Neural cell (in vitro differentiated cells): ENCODE measurements around the gene EPHA1. TPM values are rescaled to one million over a fixed set of nuclear protein-coding genes. Genes with fewer than 3 reads are reported as not detected.

Experiments
- H2AFZ ChIP-seq: fragments of 200-600, 300-800 bp; sonication (generic), shearing (Covaris generic); 2 replicates; pipeline ENCODE4 v1.6.0; 2014; ENCODE audit warnings: low read depth, mild to moderate bottlenecking, antibody characterized with exemption, low read length, moderate library complexity
- H3F3A ChIP-seq: fragments of 200-600 bp; shearing (Covaris generic); 2 replicates; pipeline ENCODE4 v1.6.1; 2016; ENCODE audit warnings: mild to moderate bottlenecking, moderate library complexity, mixed read lengths, antibody characterized with exemption, low read length; ENCODE audit not compliant: insufficient read depth, poor library complexity, severe bottlenecking
- H3K27ac ChIP-seq: fragments of 200-600, 300-800 bp; sonication (generic), shearing (Covaris generic); 2 replicates; pipeline ENCODE4 v1.5.1; 2014; ENCODE audit warnings: mild to moderate bottlenecking, low read length, moderate library complexity
- H3K27me3 ChIP-seq: fragments of 300-800, 200-600 bp; sonication (generic), shearing (Covaris generic); 2 replicates; pipeline ENCODE4 v1.6.0; 2014; ENCODE audit warnings: mild to moderate bottlenecking, low read depth, low read length, moderate library complexity; ENCODE audit not compliant: insufficient read depth
- H3K36me3 ChIP-seq: fragments of 300-800, 200-600 bp; sonication (generic), shearing (Covaris generic); 2 replicates; pipeline ENCODE4 v1.5.1; 2014; ENCODE audit warnings: mild to moderate bottlenecking, antibody characterized with exemption, low read length, moderate library complexity; ENCODE audit not compliant: insufficient read depth
- H3K4me2 ChIP-seq: fragments of 300-800, 200-600 bp; sonication (generic), shearing (Covaris generic); 2 replicates; pipeline ENCODE4 v1.6.0; 2014; ENCODE audit warnings: mild to moderate bottlenecking, low read length
- H3K4me3 ChIP-seq: fragments of 300-800, 200-600 bp; sonication (generic), shearing (Covaris generic); 2 replicates; pipeline ENCODE4 v1.5.1; 2014; ENCODE audit warnings: mild to moderate bottlenecking, low read length, moderate library complexity
- H3K79me2 ChIP-seq: fragments of 200-600 bp; shearing (Covaris generic); replicated peaks from 2 replicates; pipeline ENCODE4 v1.6.0; 2014; ENCODE audit warnings: mild to moderate bottlenecking, low read length, moderate library complexity; ENCODE audit not compliant: insufficient read depth
- H3K9ac ChIP-seq: fragments of 300-800, 200-600 bp; sonication (generic), shearing (Covaris generic); 2 replicates; pipeline ENCODE4 v1.6.1; 2016; ENCODE audit warnings: mild to moderate bottlenecking, low read length, mixed read lengths
- H3K9me2 ChIP-seq: fragments of 200-600 bp; shearing (Covaris generic); 2 replicates; pipeline ENCODE4 v1.6.1; 2016; ENCODE audit warnings: mild to moderate bottlenecking, low read length, mixed read lengths; ENCODE audit not compliant: insufficient read depth
- H3K9me3 ChIP-seq: fragments of 200-600, 300-800 bp; sonication (generic), shearing (Covaris generic); 2 replicates; pipeline ENCODE4 v1.6.1; 2016; ENCODE audit warnings: mild to moderate bottlenecking, mixed run types, low read length, moderate library complexity, mixed read lengths
- H4K20me1 ChIP-seq: fragments of 200-600 bp; shearing (Covaris generic); 2 replicates; pipeline ENCODE4 v1.6.1; 2016; ENCODE audit warnings: mild to moderate bottlenecking, mixed run types; ENCODE audit not compliant: insufficient read depth
- EP300 ChIP-seq: fragments of 450-650 bp; conservative IDR thresholded peaks from 2 replicates; pipeline ENCODE4 v1.6.1; 2014; ENCODE audit warnings: antibody characterized with exemption, mild to moderate bottlenecking, moderate library complexity; ENCODE audit not compliant: poor library complexity, severe bottlenecking
- EZH2 ChIP-seq: fragments of 200-600, 300-800 bp; shearing (Covaris generic), sonication (generic); IDR thresholded peaks from 2 replicates; pipeline ENCODE4 v1.6.1; 2014; ENCODE audit warnings: antibody characterized with exemption, low read length, borderline replicate concordance, mild to moderate bottlenecking; ENCODE audit not compliant: insufficient read depth, poor library complexity, severe bottlenecking
- MXI1 ChIP-seq: fragments of 450-650 bp; conservative IDR thresholded peaks from 2 replicates; pipeline ENCODE4 v1.6.1; 2014; ENCODE audit warnings: antibody characterized with exemption, mild to moderate bottlenecking; ENCODE audit not compliant: poor library complexity, severe bottlenecking
- POLR2AphosphoS5 ChIP-seq: IDR thresholded peaks from 2 replicates; pipeline ENCODE4 v1.6.1; 2012
- RAD21 ChIP-seq: fragments of 450-650 bp; conservative IDR thresholded peaks from 2 replicates; pipeline ENCODE4 v1.6.1; 2014; ENCODE audit warnings: antibody characterized with exemption, mild to moderate bottlenecking, moderate library complexity
- SMC3 ChIP-seq: fragments of 450-650 bp; conservative IDR thresholded peaks from 2 replicates; pipeline ENCODE4 v1.6.1; 2014; ENCODE audit warnings: antibody characterized with exemption, mild to moderate bottlenecking, moderate library complexity; ENCODE audit not compliant: poor library complexity
- TAF1 ChIP-seq: IDR thresholded peaks from 2 replicates; pipeline ENCODE4 v1.6.1; 2012; ENCODE audit warnings: low read depth
- polyA plus RNA-seq: library from polyadenylated mRNA; depleted of rRNA; stranded (reverse); fragments of >200 nt; gene quantifications from 2 replicates; pipeline ENCODE4 v1.2.3, GENCODE V29; 2014
- TF ChIP-seq, protein P1 (sequence below): fragments of 450-650 bp; IDR thresholded peaks from 2 replicates; pipeline ENCODE4 v1.5.1; 2014; ENCODE audit warnings: antibody characterized with exemption, mild to moderate bottlenecking, moderate library complexity; ENCODE audit not compliant: poor library complexity, severe bottlenecking
- TF ChIP-seq, protein P2 (sequence below): IDR thresholded peaks from 2 replicates; pipeline ENCODE4 v1.6.1; 2012; ENCODE audit warnings: borderline replicate concordance

The EPHA1 gene
- polyA plus RNA-seq, 1 donor from 2014 or later, result not detected

GRCh38 chr7:143368387-143368786 lies 40.3 kb downstream of the EPHA1 start:
- no peak overlapping the region for H3K9ac ChIP-seq
- H3K36me3 ChIP-seq, result no peaks in the 10 kb centered on the region
- H4K20me1 ChIP-seq, result no peaks in the 10 kb centered on the region
- H3K4me3 ChIP-seq, result no peak overlapping the region
- no peaks in the 10 kb centered on the region for H3F3A ChIP-seq
- no peak overlapping the region for H3K4me2 ChIP-seq
- H2AFZ ChIP-seq, result no peak overlapping the region
- H3K27me3 ChIP-seq, result no peaks in the 10 kb centered on the region
- peaks cover 7% of the 10 kb centered on the region for H3K79me2 ChIP-seq
- no peaks in the 10 kb centered on the region for H3K9me2 ChIP-seq
- H3K9me3 ChIP-seq, result no peaks in the 10 kb centered on the region
- H3K27ac ChIP-seq, result no peak overlapping the region
- TF ChIP-seq EP300 (no peak), SMC3 (no peak), MXI1 (no peak), POLR2AphosphoS5 (no peak), TAF1 (no peak), RAD21 (no peak), EZH2 (no peak)
- TF ChIP-seq, protein P1, sequence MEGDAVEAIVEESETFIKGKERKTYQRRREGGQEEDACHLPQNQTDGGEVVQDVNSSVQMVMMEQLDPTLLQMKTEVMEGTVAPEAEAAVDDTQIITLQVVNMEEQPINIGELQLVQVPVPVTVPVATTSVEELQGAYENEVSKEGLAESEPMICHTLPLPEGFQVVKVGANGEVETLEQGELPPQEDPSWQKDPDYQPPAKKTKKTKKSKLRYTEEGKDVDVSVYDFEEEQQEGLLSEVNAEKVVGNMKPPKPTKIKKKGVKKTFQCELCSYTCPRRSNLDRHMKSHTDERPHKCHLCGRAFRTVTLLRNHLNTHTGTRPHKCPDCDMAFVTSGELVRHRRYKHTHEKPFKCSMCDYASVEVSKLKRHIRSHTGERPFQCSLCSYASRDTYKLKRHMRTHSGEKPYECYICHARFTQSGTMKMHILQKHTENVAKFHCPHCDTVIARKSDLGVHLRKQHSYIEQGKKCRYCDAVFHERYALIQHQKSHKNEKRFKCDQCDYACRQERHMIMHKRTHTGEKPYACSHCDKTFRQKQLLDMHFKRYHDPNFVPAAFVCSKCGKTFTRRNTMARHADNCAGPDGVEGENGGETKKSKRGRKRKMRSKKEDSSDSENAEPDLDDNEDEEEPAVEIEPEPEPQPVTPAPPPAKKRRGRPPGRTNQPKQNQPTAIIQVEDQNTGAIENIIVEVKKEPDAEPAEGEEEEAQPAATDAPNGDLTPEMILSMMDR, result no peak
- TF ChIP-seq, protein P2, sequence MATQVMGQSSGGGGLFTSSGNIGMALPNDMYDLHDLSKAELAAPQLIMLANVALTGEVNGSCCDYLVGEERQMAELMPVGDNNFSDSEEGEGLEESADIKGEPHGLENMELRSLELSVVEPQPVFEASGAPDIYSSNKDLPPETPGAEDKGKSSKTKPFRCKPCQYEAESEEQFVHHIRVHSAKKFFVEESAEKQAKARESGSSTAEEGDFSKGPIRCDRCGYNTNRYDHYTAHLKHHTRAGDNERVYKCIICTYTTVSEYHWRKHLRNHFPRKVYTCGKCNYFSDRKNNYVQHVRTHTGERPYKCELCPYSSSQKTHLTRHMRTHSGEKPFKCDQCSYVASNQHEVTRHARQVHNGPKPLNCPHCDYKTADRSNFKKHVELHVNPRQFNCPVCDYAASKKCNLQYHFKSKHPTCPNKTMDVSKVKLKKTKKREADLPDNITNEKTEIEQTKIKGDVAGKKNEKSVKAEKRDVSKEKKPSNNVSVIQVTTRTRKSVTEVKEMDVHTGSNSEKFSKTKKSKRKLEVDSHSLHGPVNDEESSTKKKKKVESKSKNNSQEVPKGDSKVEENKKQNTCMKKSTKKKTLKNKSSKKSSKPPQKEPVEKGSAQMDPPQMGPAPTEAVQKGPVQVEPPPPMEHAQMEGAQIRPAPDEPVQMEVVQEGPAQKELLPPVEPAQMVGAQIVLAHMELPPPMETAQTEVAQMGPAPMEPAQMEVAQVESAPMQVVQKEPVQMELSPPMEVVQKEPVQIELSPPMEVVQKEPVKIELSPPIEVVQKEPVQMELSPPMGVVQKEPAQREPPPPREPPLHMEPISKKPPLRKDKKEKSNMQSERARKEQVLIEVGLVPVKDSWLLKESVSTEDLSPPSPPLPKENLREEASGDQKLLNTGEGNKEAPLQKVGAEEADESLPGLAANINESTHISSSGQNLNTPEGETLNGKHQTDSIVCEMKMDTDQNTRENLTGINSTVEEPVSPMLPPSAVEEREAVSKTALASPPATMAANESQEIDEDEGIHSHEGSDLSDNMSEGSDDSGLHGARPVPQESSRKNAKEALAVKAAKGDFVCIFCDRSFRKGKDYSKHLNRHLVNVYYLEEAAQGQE, result no peak

DNA sequence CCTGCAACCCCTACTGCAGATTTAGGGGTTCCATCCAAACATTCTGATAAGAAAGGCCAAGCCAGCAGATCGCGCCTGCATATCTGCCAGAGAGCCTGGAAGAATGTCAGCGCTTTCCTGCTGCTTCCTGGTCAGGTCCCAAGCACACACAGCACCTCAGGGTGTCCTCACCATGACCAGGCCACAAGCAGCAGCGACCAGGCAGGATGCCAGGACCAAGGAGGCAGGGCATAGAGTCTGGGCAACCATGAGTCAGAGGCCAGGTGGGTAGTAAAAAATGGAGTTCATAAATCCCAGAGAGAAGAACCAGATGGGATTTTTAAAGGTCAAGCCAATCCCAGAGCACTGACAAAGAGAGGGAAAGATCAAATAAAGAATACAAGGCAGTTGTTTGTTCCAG lies 40.7 kb downstream of the EPHA1 start:
- Histone ChIP-seq H3K4me3 (no peak overlapping the region), H4K20me1 (no peaks in the 10 kb centered on the region), H2AFZ (no peak overlapping the region), H3K79me2 (peaks cover 11% of the 10 kb centered on the region), H3K9me2 (no peaks in the 10 kb centered on the region), H3K9ac (no peak overlapping the region), H3K36me3 (no peaks in the 10 kb centered on the region), H3K9me3 (no peaks in the 10 kb centered on the region), H3K4me2 (no peak overlapping the region), H3K27ac (no peak overlapping the region), H3F3A (no peaks in the 10 kb centered on the region), H3K27me3 (no peaks in the 10 kb centered on the region)
- TF ChIP-seq RAD21 (no peak), SMC3 (no peak), MXI1 (no peak), POLR2AphosphoS5 (no peak), TAF1 (no peak), EP300 (no peak), EZH2 (no peak)
- TF ChIP-seq, protein P1, result no peak
- TF ChIP-seq, protein P2, result no peak
